ENCODE measurements around the gene CTIF.

The CTIF gene

DNA sequence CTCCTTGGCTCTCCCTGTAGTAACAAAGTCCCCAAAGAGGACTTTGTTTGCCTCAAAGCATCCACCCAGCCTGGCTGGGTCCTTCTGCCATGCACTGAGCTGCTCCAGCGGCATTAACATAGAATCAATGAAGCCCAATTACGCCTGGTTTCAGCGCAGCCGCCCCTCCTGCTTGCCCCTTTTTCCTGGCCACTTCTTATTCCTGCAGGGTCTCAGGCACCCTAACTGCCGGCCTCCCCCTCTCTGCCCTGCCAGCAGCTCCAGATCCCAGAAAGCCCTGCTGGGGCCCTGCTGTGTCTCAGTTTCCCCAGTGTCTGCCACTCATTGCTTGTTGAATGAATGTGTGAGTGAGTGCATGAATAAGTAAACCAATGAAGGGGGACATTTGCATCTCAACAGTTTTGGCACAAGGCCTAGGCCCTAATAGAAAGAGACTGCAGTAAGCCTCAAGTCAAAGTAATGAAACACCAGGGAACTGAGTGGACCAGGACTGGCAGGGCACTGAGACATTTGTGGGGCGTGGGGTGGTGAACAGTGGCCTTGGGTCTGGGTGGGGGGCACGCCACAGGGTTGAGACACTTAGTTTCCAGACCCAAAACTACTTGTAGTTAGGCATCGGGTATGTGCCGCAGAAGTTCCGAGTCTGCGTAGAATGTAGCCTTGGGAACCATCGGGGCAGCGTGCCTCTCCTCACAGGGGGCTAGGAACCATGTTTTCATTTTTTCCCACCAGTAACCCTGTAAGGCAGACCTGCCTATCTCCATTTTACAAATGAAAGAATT is 351.3 kb downstream of the CTIF start:
- DNase-seq (ENCODE audit: insufficient read length), result no peak
- FAIRE-seq, result no peak
- no peak for TF ChIP-seq POLR2A (IDR thresholded peaks at IDR 0.05; ENCODE audit: low read depth, low read length)

DNA sequence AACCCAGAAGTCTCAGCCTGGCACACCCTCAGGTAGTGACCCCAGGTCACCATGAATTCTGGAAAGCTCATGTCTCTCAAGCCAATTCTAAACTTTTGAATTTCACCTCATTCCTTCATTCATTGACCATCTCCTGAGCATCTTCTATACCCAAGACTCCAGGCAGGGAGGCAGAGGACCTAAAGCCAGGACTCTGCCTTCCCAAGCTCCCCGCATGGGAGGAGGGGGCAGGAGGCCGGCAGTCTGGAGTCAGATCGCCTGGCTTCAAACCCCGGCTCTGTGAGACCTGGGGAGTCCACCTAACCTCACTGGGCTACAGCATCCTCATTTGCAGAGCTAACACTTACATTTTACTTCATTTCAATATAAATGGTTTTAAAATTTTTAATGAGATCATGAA is 352.9 kb downstream of the CTIF start:
- no peak for DNase-seq (ENCODE audit: insufficient read length)
- no peak for FAIRE-seq
- TF ChIP-seq TAF1 (IDR thresholded peaks at IDR 0.05; ENCODE audit: borderline replicate concordance, low read depth, low read length) (no peak), POLR2A (IDR thresholded peaks at IDR 0.05; ENCODE audit: low read depth, low read length) (no peak), POLR2AphosphoS5 (IDR thresholded peaks at IDR 0.05; ENCODE audit: low read depth, low read length) (no peak)

DNA sequence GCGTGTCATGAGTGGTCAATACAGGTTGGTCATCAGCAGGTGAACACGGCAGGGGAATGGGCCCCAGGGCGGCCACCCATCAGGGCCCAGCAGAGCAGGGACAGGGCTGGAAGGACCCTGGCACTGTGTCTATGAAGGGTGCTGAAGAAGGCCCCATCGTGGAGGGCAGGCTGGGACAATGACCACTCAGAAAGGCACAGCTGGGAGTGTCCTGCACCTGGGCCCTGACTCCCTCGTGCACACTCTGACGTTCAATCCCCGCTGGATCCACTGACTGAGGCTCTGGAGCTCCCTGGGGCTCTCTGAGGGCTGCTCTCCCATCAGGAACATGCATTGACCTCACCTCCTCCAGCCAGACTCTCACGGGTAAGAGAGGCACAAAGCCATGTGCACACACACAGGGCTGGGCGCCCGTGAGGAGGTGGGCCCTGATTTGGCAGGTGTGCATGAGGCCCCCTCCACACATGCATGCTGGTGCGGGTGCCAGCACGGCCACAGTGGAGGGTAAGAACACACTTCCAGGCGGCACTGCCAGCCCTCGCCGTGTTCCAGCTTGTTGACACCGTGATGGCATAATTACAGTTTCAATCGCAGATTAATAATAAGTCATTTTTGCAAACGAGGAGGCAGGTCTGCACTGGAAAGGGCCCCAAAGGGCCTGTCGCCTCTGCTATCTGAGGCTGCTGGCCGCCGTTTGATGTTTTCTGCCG is 353.5 kb downstream of the CTIF start:
- no peak for DNase-seq (ENCODE audit: insufficient read length)
- no peak for TF ChIP-seq POLR2A (IDR thresholded peaks at IDR 0.05; ENCODE audit: low read depth, low read length)
- TF ChIP-seq POLR2AphosphoS5 (IDR thresholded peaks at IDR 0.05; ENCODE audit: low read depth, low read length), result no peak
- TF ChIP-seq TAF1 (IDR thresholded peaks at IDR 0.05; ENCODE audit: borderline replicate concordance, low read depth, low read length), result no peak
- no peak for FAIRE-seq

DNA sequence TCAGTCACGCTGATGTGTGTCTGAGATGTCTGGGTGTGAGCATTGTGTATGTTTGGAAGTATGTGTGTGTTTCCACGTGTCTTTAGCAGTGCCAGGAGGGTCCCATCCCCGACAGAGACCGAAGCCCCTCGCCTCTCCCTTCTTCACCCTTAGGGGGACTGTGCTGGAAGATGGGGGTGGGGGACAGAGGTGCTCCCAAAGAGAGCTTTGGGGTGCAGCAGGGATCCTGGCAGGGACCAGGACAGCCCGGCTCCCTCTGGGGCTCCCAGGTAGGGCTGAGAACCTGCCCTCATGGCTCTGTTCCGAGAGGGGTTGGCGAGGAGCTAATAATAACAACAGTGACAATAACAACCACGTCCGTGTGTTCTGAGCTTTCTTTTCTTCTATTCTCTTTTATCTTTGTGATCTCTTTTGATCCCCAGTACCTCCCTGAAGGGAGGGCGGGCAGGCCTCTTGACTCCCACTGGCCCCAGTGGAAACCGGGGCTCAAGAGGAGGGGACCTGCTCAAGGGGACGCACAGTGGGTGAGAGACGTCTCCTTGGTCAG is 354.3 kb downstream of the CTIF start:
- DNase-seq (ENCODE audit: insufficient read length) (no peak), FAIRE-seq (no peak)

DNA sequence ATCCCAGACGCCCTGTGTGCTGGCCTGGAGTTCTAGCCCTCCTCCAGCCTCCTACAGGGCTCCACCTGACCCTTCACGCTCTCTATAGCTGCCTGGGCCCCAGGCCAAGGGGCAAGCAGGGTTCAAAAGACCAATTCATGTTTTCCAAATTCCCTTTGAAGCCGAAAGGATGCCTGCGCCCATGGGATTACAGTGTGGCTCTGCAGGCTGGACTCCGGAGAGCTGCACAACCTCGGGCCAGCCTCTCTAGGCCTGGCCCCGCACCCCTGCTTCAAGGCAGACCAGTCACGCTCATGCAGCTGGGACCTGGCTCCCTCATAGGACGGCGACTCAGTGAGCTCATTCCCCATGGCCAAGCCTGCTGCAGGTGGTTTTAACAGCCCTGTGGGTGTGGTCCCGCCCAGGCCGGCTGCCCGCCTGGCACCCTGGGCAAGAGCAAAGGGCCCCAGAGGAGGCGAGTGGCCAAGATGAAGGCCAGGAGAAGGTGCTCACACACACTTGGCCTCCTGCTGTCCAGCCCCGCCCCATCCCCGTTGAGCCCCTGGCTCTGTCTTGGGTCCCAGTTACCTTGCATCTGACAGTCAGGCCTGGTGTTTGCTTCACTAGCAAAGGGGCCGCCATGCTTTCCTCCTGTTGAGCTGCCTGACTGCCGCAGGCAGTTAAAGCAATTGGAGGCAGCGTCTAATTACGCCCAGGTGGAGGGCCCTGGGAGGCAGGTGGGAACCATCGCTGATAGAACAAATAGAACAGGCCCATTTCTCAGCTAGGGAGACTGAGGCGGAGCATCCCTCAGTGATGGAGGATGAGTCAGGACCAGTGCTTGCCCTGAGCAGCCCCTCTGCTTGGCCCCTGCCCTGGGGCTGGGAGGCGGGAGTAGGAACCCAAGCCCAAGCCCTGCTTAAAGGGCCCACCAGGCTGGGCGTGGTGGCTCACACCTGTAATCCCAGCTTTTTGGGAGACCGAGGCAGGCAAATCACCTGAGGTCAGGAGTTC is 355.1 kb downstream of the CTIF start:
- FAIRE-seq (no peak), DNase-seq (ENCODE audit: insufficient read length) (no peak)
- TF ChIP-seq TAF1 (IDR thresholded peaks at IDR 0.05; ENCODE audit: borderline replicate concordance, low read depth, low read length), result no peak
- no peak for TF ChIP-seq POLR2A (IDR thresholded peaks at IDR 0.05; ENCODE audit: low read depth, low read length)
- TF ChIP-seq POLR2AphosphoS5 (IDR thresholded peaks at IDR 0.05; ENCODE audit: low read depth, low read length), result no peak

More for the DNA sequence above, 354.3 kb downstream of the CTIF start:
- TF ChIP-seq POLR2A (IDR thresholded peaks at IDR 0.05; ENCODE audit: low read depth, low read length) (no peak), TAF1 (IDR thresholded peaks at IDR 0.05; ENCODE audit: borderline replicate concordance, low read depth, low read length) (no peak), POLR2AphosphoS5 (IDR thresholded peaks at IDR 0.05; ENCODE audit: low read depth, low read length) (no peak)

DNA sequence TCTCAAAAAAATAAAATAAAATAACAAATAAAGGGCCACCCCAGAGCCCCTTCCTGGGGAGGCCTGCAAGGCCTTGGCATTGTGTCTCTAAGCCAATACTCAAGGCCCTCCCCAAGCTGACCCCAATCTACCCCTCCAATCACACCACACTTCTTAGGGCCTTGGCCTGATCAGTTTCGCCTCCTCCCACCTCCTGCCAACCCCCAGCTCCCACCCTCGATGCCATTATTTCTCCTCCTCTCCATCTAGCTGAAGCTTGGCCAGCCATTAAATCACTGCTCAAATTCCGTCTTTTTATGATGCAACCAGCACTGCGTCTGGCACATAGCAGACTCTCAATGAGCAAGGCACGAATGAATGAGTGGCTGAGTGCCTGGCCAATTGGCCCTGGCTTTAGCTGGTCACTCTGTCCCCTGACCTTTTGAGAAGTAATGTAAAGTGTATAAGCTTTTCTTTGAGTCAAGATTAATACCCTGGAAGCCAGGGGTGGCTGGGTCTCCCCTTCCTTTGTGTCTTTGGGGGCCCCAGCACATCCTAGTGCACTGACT is 356.0 kb downstream of the CTIF start:
- DNase-seq (ENCODE audit: insufficient read length), result no peak
- FAIRE-seq, result no peak

DNA sequence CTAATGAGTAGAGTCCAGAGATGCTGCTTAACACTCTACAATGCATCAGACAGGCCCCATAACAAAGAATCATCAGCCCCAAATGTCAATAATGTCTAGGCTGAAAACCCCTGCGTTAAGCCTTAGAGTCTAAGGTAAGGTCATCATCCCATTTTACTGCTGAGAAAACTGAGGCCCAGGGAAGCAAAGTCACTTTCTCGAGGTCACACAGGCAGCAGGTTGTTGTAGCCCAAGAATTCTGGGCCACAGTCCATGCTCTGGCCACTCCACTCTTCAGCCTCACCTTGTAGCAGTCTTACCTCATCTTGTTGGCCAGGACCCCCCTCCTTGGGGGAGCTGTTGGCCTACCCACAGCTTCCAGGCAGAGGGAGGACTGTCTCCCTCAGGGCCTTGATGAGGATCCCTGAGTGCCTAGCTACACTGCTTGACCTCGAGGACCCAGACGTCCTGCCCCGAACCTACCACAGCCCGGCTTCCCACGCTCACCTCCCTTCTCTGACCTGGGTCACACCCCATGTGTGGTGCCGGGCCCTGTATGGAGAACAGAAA is 357.6 kb downstream of the CTIF start:
- DNase-seq (ENCODE audit: insufficient read length) (no peak), FAIRE-seq (no peak)
- TF ChIP-seq POLR2AphosphoS5 (IDR thresholded peaks at IDR 0.05; ENCODE audit: low read depth, low read length) (no peak), TAF1 (IDR thresholded peaks at IDR 0.05; ENCODE audit: borderline replicate concordance, low read depth, low read length) (no peak), POLR2A (IDR thresholded peaks at IDR 0.05; ENCODE audit: low read depth, low read length) (no peak)

More for the DNA sequence above, 356.0 kb downstream of the CTIF start:
- no peak for TF ChIP-seq POLR2AphosphoS5 (IDR thresholded peaks at IDR 0.05; ENCODE audit: low read depth, low read length)
- TF ChIP-seq POLR2A (IDR thresholded peaks at IDR 0.05; ENCODE audit: low read depth, low read length), result no peak
- TF ChIP-seq TAF1 (IDR thresholded peaks at IDR 0.05; ENCODE audit: borderline replicate concordance, low read depth, low read length), result no peak

DNA sequence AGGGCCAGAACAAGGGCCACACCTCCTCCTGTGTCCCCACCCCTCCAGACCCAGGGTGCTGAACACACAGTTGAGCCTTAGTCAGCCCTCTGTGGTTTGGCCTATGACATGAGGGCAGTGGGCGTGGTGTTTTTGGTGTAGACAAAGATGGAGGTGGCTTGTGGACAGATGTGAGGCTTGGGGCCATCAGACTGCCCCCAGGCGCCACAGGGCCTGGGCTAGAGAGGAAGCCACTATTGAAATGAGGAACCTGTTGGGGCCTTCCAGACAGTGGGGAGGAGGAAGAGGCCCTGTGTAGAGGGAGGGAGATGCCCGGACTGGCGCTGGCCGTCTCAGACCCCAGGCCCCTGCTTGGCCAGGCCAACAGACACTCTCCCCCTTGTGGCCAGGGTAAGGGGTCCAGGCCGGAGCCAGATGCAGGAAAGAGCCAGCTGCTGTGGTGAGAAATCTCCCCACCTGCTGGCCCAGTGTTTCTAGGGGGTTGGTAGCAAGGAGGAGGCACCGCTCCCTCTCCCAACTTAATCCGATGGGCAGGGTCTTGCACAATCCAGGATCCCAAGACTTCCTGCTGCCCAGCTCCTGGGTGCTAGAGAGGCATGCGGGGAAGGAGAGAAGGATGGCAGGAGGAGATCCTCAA is 358.2 kb downstream of the CTIF start:
- FAIRE-seq, result peak; percentile 88
- DNase-seq (ENCODE audit: insufficient read length), result no peak
- TF ChIP-seq POLR2AphosphoS5 (IDR thresholded peaks at IDR 0.05; ENCODE audit: low read depth, low read length) (no peak), POLR2A (IDR thresholded peaks at IDR 0.05; ENCODE audit: low read depth, low read length) (peak; percentile 29; the same call in 1 of the 2 replicates)

DNA sequence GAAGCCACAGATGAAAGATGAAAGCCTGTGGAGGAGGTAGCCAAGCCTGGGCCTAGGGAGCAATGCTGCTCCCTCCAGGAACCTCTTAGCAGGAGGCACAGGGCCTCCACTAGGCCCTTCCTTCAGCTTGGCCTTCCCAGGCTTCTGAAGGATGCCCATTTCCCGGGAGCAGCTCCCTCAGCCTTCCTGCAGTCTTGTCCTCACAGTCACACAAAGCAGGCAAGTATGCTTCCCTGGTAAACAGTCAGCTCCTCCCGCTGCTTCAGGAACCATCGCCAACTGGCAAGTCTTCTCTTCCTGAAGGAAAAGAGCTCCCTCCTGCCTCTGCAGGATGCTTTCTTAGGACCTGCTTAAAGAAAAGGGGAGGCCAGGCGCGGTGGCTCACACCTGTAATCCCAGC is 358.7 kb downstream of the CTIF start:
- FAIRE-seq, result no peak
- no peak for DNase-seq (ENCODE audit: insufficient read length)
- no peak for TF ChIP-seq POLR2AphosphoS5 (IDR thresholded peaks at IDR 0.05; ENCODE audit: low read depth, low read length)
- TF ChIP-seq POLR2A (IDR thresholded peaks at IDR 0.05; ENCODE audit: low read depth, low read length), result no peak

DNA sequence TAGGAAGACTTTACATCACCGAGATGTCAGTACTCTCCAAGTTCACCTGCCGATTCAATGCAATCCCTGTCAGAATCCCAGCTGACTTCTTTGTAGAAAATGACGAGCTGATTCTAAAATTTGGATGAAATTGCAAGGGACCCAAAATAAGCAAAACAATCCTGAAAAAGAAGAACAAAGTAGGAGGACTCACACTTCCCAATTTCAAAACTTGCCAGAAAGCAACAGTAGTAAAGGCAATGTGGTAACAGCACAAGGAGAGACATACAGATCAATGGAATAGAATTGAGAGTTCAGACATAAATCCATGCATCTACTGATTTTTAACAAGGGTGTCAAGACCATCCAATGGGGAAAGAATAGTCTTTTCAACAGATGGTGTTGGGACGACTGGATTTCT is 359.7 kb downstream of the CTIF start:
- TF ChIP-seq POLR2AphosphoS5 (IDR thresholded peaks at IDR 0.05; ENCODE audit: low read depth, low read length) (no peak), POLR2A (IDR thresholded peaks at IDR 0.05; ENCODE audit: low read depth, low read length) (no peak)
- FAIRE-seq (no peak), DNase-seq (ENCODE audit: insufficient read length) (no peak)
